ENCODE results near the gene ERAS. TPM values are rescaled to one million over a fixed set of nuclear protein-coding genes. Genes with fewer than 3 reads are reported as not detected.

ERAS gene
- total and polyA plus RNA-seq, 4 donors = not detected

GRCh38 chrX:48834383-48834709 lies 8.0 kb downstream of the ERAS start:
- Histone ChIP-seq H3K4me3 (ENCODE audit: low read depth in 1 of 3, low read length in 3 of 3) (no peak overlapping the region), H3K9me3 (ENCODE audit: control insufficient read depth in 4 of 4, low read length in 3 of 4) (no peaks in the 10 kb centered on the region), H3K27ac (ENCODE audit: low read depth in 1 of 2, low read length in 2 of 2) (no peak overlapping the region), H3K36me3 (ENCODE audit: control insufficient read depth in 4 of 4, insufficient read depth in 3 of 4, low read depth in 1 of 4, low read length in 3 of 4) (no peaks in the 10 kb centered on the region), H3K27me3 (ENCODE audit: control insufficient read depth in 4 of 4, insufficient read depth in 4 of 4, low read length in 3 of 4) (no peaks in the 10 kb centered on the region), H3K9ac (ENCODE audit: low read depth in 1 of 2, low read length in 2 of 2) (no peak overlapping the region), H3K4me1 (ENCODE audit: control insufficient read depth in 4 of 4, insufficient read depth in 4 of 4, low read length in 3 of 4) (no peaks in the 10 kb centered on the region)
- TF ChIP-seq CTCF (IDR thresholded peaks at IDR 0.05; ENCODE audit: low read depth, low read length, missing input control) = no peak
- TF ChIP-seq RAD21 (IDR thresholded peaks at IDR 0.05) = no peak
- TF ChIP-seq YY1 (IDR thresholded peaks at IDR 0.05) = no peak
- no peak for TF ChIP-seq FOXA1 (IDR thresholded peaks at IDR 0.05)
- TF ChIP-seq ATF3 (IDR thresholded peaks at IDR 0.05) = no peak
- no peak for TF ChIP-seq EGR1 (IDR thresholded peaks at IDR 0.05; ENCODE audit: low read depth in 2 of 2)
- TF ChIP-seq JUND (IDR thresholded peaks at IDR 0.05) = no peak
- no peak for TF ChIP-seq RXRA (IDR thresholded peaks at IDR 0.05)
- no peak for TF ChIP-seq MAX (IDR thresholded peaks at IDR 0.05)
- 15% methylated on average over 7 of the region's 7 CpGs for WGBS
- DNase-seq (ENCODE audit: low spot score) = no peak

- no peaks in the 10 kb centered on the region for H3K4me1 ChIP-seq (ENCODE audit: control insufficient read depth in 4 of 4, insufficient read depth in 4 of 4, low read length in 3 of 4)
- DNase-seq (ENCODE audit: low spot score) = no peak
- no peaks in the 10 kb centered on the region for H3K36me3 ChIP-seq (ENCODE audit: control insufficient read depth in 4 of 4, insufficient read depth in 3 of 4, low read depth in 1 of 4, low read length in 3 of 4)
- 15% methylated on average over 35 of the region's 35 CpGs for WGBS
- no peaks in the 10 kb centered on the region for H3K9me3 ChIP-seq (ENCODE audit: control insufficient read depth in 4 of 4, low read length in 3 of 4)
- H3K27ac ChIP-seq (ENCODE audit: low read depth in 1 of 2, low read length in 2 of 2) = no peak within 1 kb of the TSS
- no peaks in the 10 kb centered on the region for H3K27me3 ChIP-seq (ENCODE audit: control insufficient read depth in 4 of 4, insufficient read depth in 4 of 4, low read length in 3 of 4)
- TF ChIP-seq REST (IDR thresholded peaks at IDR 0.05) = no peak
- no peak for TF ChIP-seq CTCF (IDR thresholded peaks at IDR 0.05; ENCODE audit: low read depth, low read length, missing input control)
- no peak for TF ChIP-seq RXRA (IDR thresholded peaks at IDR 0.05)
- no peak for TF ChIP-seq TAF1 (conservative IDR thresholded peaks at IDR 0.05)
- no peak for TF ChIP-seq SP1 (IDR thresholded peaks at IDR 0.05)
- no peak for TF ChIP-seq FOXA1 (IDR thresholded peaks at IDR 0.05)
- no peak for TF ChIP-seq HNF4G (IDR thresholded peaks at IDR 0.05)
- no peak for TF ChIP-seq GABPA (IDR thresholded peaks at IDR 0.05 in 1 of 2, conservative IDR thresholded peaks at IDR 0.05 in 1 of 2)
- TF ChIP-seq MAX (IDR thresholded peaks at IDR 0.05) = no peak
- no peak for TF ChIP-seq FOXA2 (IDR thresholded peaks at IDR 0.05)
- TF ChIP-seq NR2F2 (IDR thresholded peaks at IDR 0.05) = no peak
- TF ChIP-seq JUND (IDR thresholded peaks at IDR 0.05) = no peak
- TF ChIP-seq ZBTB33 (IDR thresholded peaks at IDR 0.05) = no peak
- no peak for TF ChIP-seq EGR1 (IDR thresholded peaks at IDR 0.05; ENCODE audit: low read depth in 2 of 2)
- no peak for TF ChIP-seq HNF4A (conservative IDR thresholded peaks at IDR 0.05)
- no peak for TF ChIP-seq YY1 (IDR thresholded peaks at IDR 0.05)
- no peak for TF ChIP-seq RAD21 (IDR thresholded peaks at IDR 0.05)
- TF ChIP-seq ATF3 (IDR thresholded peaks at IDR 0.05) = no peak
- peak within 1 kb of the TSS in 1 of 3 donors; percentile 7 for H3K4me3 ChIP-seq (ENCODE audit: low read depth in 1 of 3, low read length in 3 of 3)
- no peak within 1 kb of the TSS for H3K9ac ChIP-seq (ENCODE audit: low read depth in 1 of 2, low read length in 2 of 2)
Measured at GRCh38 chrX:48835524-48836329, 9.4 kb downstream of the ERAS start, which contains the start of gene PCSK1N. Gene PCSK1N, minus strand, starts transcription at chrX:48835610. Its CDS starts 78 bp downstream, at chrX:48835532.

All from liver (tissue), 9 donors.